GM19372 (cell line): Measurements from ENCODE around the gene HMGCL.
A peak's percentile ranks its signal among the peaks of the same experiment; 100 is the strongest.
"Not testable (repeated sequence)": the region's sequence is repeated elsewhere in the genome, so short reads cannot be mapped to it uniquely, and the experiment has no call there.

Experiments
- ATAC-seq: cut with Tn5 transposase; IDR thresholded peaks from one replicate; pipeline ENCODE4 v1.9.1; 2021; ENCODE audit warnings: mild to moderate bottlenecking, low read depth, moderate library complexity; ENCODE audit not compliant: unreplicated experiment

The HMGCL gene

GRCh38 chr1:23825076-23825761 is at the start of gene HMGCL:
Gene HMGCL (minus strand): TSS chr1:23825429. CDS start chr1:23825415, 14 bp downstream.
- peak; percentile 81 for ATAC-seq

- ATAC-seq = no peak
Measured at GRCh38 chr1:23872421-23872820, 47.2 kb upstream of the HMGCL start.

- ATAC-seq = no peak
Measured at GRCh38 chr1:23869051-23869450, 43.8 kb upstream of the HMGCL start.

- no peak for ATAC-seq
Measured at GRCh38 chr1:23868557-23869016, 43.4 kb upstream of the HMGCL start.

- ATAC-seq = peak; percentile 84
Measured at GRCh38 chr1:23867895-23868556, 42.8 kb upstream of the HMGCL start, which contains the start of gene FUCA1. Gene FUCA1 (minus strand): TSS chr1:23868290. CDS start chr1:23868286, 4 bp downstream.

- no peak for ATAC-seq
Measured at GRCh38 chr1:23867542-23867894, 42.3 kb upstream of the HMGCL start.

- ATAC-seq = no peak
Measured at GRCh38 chr1:23865543-23865930, 40.3 kb upstream of the HMGCL start.

GRCh38 chr1:23864801-23865542 is 39.7 kb upstream of the HMGCL start:
- ATAC-seq = no peak

GRCh38 chr1:23862640-23863039 is 37.4 kb upstream of the HMGCL start:
- no peak for ATAC-seq

GRCh38 chr1:23854568-23854967 is 29.3 kb upstream of the HMGCL start:
- no peak for ATAC-seq

- not testable (repeated sequence) for ATAC-seq
Measured at GRCh38 chr1:23853124-23853523, 27.9 kb upstream of the HMGCL start.

- not testable (repeated sequence) for ATAC-seq
Measured at GRCh38 chr1:23851406-23851805, 26.2 kb upstream of the HMGCL start.

- ATAC-seq = no peak
Measured at GRCh38 chr1:23848673-23849616, 23.7 kb upstream of the HMGCL start.

GRCh38 chr1:23847482-23848095 is 22.4 kb upstream of the HMGCL start:
- not testable (repeated sequence) for ATAC-seq

- ATAC-seq = no peak
Measured at GRCh38 chr1:23845163-23845562, 19.9 kb upstream of the HMGCL start.

- ATAC-seq = no peak
Measured at GRCh38 chr1:23843644-23844043, 18.4 kb upstream of the HMGCL start.

GRCh38 chr1:23838401-23838866 is 13.2 kb upstream of the HMGCL start:
- ATAC-seq = no peak

GRCh38 chr1:23837908-23838307 is 12.7 kb upstream of the HMGCL start:
- no peak for ATAC-seq

GRCh38 chr1:23836037-23836436 is 10.8 kb upstream of the HMGCL start:
- ATAC-seq = no peak

- not testable (repeated sequence) for ATAC-seq
Measured at GRCh38 chr1:23834156-23834555, 8.9 kb upstream of the HMGCL start.
